GM19438 (cell line): ENCODE measurements around the gene GRK1.
"Not testable (repeated sequence)": the region's sequence is repeated elsewhere in the genome, so short reads cannot be mapped to it uniquely, and the experiment has no call there.

Source experiments
- ATAC-seq: cut with Tn5 transposase; IDR thresholded peaks from one replicate; pipeline ENCODE4 v1.9.1; 2021; ENCODE audit warnings: low read depth; ENCODE audit not compliant: unreplicated experiment

Gene GRK1

DNA sequence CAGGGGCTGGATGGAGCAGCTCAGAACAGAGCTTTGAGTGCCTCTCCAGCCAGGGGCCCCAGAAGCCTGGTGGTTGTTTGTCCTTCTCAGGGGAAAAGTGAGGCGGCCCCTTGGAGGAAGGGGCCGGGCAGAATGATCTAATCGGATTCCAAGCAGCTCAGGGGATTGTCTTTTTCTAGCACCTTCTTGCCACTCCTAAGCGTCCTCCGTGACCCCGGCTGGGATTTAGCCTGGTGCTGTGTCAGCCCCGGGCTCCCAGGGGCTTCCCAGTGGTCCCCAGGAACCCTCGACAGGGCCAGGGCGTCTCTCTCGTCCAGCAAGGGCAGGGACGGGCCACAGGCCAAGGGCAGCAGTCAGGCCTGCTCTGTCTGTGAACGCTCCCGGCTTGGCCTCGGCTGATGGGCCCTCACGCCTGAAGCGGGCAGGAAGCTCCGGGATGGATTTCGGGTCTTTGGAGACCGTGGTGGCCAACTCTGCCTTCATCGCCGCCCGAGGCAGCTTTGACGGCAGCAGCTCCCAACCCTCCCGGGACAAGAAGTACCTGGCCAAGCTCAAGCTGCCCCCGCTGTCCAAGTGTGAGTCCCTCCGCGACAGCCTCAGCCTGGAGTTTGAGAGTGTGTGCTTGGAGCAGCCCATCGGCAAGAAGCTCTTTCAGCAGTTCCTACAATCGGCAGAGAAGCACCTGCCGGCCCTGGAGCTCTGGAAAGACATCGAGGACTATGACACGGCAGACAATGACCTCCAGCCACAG is at the start of gene GRK1:
TSS of gene GRK1 (plus strand) at position 269 of the 751 bp plus-strand sequence. CDS start at position 437, 168 bp downstream.
- ATAC-seq: no peak

DNA sequence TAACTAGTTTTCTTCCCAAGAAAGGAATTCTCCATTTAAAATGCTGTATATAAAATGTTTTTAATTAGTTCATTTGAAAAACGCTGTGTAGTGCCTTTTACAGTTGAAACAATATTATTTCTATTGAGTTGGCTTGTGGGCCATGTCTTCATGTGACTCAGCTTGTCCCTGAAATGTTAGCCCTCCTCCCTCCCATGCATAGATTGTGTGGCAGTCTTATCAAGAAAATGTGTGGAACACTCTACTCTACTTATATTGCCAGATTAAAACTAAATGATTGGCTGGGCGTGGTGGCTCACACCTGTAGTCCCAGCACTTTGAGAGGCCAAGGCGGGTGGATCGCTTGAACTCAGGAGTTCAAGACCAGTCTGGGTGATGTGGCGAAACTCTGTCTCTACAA is 49.1 kb upstream of the GRK1 start:
- ATAC-seq: no peak

DNA sequence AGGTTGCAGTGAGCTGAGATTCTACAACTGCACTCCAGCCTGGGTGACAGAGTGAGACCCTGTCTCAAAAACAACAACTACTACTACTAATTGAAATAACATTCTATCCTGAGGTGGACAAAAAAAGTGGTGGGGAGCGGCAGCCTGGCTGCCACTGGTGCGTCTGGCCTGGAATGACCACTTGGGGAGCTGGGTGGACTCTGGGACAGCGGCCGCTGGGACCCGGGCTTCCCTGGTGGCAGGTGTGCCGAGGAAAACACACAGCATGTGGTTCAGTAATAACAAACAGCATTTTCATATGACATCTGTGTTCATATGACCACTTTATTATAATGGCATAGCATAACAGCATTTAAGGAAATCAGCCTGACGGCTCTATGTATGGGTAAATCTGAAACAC is 48.6 kb upstream of the GRK1 start:
- no peak for ATAC-seq

DNA sequence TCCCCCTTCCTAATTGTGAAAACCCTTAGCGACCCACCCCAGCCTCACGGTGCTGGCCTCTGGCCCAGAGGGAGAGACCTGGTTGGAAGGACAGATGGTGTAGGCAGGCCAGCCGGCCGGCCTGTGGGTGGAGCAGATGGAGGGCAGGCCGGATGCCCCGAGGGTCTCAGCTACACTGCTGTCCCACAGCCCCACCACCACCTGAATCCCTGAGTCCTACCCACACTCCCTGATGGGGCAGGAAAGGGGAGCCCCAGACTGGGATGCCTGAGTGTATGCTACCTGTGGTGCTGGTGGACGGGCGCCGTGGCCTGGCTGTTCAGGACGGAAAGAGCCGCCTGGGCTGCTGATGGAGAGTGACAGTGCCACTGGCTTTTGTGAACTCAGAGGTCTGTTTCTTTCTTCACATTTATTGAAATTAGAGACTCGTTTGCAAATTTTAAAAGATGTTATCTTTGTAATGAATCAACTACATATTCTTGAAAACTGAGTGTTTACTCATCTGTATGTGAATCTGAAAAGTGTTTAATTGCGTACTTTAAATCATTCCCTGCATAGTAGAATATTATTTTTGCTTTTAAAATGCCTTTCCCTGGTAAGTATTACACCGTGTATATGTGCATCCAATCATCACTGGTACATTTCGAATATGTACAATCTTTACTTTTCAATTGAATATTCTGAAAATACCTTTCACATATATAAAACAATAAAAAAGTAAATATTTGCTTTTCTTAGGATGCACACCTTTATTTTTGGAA is 46.8 kb upstream of the GRK1 start:
- no peak for ATAC-seq

DNA sequence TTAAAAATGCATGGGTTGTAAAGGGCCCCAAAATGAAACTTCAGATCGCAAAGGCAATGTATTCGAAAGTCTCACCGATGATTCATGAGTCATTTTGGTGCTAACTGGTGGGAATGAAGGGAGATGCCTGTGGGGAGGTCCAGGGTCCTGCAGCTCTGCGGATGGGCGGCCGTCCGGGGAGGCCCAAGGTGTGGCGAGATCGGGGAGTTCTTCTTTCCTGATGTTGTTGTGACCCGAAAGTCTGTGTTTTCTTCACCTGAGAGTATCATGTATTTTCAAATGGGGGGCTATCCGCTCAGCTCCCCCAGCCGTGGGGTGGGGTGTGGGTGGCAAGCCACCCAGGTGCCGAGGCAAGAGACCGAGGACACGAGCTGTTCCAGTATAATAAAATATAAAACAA is 46.0 kb upstream of the GRK1 start:
- ATAC-seq: no peak

DNA sequence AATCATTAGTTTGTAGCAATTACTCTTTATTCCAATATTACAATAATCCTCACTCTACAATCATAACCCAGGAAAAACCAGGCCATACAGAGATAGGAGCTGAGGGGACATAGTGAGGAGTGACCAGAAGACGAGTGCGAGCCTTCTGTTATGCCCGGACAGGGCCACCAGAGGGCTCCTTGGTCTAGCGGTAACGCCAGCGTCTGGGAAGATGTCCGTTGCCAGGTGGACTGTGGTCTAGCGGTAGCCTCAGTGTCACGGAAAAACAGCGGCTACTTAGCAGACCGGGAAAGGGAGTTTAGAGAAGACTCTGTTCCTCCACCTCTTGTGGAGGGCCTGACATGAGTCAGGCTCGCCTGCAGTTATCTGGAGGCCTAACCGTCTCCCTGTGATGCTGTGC is 45.5 kb upstream of the GRK1 start:
- not testable (repeated sequence) for ATAC-seq

DNA sequence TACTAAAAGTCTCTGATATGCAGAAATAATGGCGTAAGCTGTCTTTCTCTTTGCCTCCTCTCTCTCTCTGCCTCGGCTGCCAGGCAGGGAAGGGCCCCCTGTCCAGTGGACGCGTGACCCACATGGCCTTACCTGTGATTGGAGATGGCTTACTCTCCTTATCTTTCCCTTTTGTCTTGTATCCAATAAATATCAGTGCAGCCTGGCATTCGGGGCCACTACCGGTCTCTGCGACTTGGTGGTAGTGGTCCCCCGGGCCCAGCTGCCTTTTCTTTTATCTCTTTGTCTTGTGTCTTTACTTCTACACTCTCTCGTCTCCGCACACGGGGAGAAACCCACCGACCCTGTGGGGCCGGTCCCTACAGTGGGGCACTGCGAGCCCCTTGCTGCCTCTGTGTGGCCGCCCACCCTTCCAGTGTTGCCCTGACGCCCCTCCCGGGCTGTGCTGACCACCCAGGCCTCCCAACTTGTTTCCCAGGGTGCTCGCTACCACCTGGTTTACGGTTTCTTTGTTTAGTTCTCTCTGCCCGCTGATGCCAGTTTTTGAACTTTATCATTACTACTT is 45.0 kb upstream of the GRK1 start:
- ATAC-seq: not testable (repeated sequence)

DNA sequence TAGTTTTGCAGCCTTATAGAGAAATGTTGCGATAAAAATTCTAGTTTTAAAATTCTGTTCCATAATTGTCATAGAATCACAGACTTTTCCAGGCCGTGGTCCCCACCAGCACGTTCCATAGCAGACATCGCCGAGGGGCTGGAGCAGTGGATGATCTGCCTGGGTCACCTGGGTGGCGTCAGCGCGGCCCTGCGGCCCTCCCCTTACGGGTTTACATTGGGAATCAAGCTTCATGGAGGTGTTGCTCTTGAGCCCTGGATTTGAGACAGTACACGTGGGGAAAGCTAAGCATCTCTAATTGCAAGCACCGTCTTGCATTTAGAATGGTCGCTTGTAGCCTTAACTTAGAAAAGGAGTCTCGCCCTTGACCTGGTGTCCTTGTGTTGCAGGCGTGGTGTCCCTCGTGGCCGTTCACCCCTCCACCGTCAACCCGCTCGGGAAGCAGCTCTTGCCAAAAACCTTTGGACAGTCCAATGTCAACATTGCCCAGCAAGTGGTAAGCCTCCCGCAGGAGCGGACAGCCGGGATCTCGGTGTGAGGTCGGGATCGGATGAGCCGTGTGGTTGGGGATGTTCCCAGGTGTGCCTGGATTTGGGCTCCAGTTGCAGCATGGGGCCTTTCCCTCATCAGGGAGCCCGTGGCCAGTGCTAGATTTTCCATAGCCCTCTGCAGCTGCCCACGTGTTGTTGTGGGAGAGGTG is 44.1 kb upstream of the GRK1 start:
- no peak for ATAC-seq

DNA sequence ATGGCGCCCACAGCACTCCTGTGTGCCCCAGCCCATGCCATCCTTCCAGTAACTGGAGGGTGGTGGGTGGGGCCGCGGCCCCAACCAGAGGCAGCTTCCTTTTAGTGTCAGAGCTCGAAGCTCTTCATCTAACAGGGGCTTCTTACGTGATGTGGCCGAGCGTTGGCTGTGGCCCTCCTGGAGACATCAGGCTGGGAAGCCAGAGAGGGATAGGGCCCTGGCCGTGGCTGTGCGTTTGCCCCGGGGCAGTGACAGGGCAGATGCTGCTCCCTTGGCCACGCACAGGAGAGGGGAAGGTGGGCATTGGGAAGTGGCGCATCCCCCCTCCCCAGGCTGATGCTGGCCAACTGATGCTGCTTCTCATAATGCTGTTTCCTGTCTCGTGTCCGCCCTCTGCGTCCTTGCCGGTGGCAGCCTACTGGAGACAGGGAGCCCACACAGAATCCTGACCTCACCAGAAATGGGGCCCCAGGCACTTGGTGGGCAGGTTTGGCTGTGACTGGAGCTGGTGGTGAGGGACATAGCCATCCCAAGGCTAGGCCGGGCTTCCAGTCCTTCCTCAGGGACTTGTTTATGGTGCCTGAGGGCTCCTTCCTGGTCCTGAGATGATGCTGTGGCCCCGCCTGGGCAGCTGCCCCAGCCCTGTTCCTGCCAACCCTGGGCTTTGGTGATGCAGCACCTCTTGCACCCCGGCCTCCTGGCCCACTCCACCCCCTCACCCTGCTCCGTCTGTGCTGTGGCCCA is 43.4 kb upstream of the GRK1 start:
- no peak for ATAC-seq

DNA sequence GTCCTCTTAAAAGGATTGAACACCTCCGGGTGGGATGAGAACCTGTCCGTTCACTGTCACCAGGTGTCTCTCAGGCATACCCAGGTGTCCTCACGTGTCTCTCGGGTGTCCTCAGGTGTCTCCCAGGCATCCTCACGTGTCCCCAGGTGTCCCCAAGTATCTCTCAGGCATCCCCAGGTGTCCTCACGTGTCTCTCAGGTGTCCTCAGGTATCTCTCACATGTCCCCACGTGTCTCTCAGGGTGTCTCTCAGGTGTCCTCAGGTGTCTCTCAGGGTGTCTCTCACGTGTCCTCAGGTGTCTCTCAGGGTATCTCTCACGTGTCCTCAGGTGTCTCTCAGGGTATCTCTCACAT is 42.8 kb upstream of the GRK1 start:
- no peak for ATAC-seq

DNA sequence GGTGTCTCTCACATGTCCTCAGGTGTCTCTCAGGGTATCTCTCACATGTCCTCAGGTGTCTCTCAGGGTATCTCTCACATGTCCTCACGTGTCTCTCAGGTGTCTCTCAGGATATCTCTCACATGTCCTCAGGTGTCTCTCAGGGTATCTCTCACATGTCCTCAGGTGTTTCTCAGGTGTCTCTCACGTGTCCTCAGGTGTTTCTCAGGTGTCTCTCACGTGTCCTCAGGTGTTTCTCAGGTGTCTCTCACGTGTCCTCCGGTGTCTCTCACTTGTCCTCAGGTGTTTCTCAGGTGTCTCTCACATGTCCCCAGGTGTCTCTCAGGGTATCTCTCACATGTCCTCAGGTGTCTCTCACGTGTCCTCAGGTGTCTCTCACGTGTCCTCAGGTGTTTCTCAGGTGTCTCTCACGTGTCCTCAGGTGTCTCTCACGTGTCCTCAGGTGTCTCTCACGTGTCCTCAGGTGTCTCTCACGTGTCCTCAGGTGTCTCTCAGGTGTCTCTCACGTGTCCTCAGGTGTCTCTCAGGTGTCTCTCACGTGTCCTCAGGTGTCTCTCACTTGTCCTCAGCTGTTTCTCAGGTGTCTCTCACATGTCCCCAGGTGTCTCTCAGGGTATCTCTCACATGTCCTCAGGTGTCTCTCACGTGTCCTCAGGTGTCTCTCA is 42.2 kb upstream of the GRK1 start:
- not testable (repeated sequence) for ATAC-seq

DNA sequence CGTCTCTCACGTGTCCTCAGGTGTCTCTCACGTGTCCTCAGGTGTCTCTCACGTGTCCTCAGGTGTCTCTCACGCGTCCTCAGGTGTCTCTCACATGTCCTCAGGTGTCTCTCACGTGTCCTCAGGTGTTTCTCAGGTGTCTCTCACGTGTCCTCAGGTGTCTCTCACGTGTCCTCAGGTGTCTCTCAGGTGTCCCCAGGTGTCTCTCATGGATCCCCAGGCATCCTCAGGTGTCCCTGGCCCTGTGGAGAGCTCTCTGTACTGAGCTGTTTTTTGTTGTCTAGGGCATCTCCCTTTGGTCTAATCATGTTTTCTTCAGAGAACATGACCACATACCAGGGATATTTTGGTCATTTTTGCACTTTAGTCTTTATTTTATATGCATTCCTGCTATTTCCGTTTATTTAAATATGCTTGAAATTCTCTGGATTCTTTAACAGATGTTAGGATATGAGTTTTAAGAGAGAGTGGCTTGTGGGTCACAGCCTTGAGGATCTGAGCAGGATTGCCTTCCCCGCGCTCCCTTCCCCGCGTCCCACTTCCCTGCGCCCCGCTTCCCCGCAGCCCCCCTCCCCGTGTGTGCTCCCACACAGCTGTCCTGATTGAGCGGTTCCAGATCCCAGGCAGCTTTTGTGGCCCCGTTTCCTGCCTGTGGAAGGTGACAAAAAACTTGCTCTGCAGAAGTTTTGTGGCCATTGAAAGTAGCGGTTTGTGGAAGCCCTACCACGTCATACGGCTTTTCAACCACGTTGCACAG is 40.9 kb upstream of the GRK1 start:
- no peak for ATAC-seq

DNA sequence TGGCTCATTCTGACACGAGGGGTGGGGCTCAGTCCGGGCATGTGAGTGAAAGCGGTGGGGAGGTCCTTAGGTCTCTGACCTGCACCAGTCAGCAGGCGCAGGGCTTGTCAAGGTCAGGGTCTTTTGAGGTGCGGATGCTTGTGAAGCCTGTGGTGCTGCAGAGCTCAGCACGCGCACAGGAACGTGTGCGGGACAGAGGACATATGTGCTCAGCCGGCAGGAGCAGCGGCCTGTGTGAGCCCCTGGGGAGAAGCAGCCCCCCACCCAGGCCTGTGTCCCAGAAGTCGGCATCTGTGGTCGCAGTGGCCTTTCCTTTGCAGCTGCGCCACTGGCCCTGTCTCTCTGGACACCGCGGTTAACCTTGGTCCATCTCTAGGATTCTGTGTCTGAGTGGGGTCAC is 39.9 kb upstream of the GRK1 start:
- no peak for ATAC-seq

DNA sequence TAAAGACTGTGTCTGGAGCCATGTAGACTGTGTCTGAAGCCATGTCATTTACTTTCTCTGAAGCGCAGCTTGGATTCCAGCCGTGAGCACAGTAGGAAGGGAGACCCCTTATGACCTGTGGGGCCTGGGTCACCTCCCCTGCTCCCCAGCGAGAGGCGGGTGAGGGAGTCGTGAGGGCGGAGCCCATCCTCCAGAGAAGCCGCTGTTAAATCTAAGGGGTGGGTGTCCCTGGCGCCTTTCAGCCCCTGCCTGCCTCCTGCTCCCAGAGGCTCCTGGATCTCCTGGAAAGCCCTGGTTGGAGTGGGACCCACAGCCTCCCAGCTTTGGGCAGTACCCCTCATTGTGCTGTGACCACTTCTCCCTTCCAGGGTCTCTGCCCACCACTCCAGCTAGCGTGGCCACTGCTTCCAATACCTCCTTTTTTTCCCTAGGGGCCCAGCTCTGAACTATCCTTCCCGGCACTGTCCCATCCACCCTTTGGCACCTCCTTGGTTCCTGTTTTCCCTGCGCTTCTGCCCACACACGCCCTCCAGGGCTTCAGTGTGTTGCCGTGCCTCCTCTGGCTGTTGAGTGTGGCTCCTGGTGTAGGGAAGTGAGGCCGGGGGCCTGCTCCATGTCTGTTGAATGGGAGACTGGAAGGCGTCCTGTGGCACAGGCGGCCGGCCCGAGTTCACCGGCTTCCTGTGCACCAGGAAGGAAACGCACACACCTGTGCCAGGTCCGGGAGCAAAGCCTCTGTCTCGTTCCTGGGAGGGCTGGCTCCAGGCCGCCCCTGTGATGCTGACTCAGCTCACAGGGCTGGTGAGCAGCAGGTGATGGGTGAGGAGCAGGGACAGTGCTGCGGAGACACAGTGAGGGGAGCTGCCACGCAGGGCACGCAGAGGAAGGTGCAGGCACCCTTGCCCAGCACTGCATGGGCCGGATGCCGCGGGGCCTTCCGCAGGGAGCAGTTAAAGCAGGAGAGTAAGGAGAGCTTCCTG is 38.4 kb upstream of the GRK1 start:
- ATAC-seq: no peak

DNA sequence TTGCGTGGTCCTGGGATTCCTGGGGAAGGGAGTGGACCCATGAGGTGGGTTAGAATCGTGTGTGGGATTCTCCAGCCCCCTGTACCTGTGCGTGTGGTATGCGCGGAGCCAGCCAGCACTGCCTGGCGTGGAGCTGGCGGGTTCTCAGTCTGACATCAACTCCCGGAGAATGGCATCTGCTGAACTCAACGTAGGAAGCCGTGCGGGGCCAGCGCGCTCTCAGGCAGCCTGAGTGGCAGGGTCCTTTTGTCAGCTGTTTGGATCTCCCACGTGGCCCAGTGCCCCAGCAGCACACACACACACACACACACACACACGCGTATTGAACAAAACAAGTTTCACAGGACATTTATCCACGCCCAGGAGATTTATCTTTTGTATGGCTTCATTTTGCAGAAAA is 37.2 kb upstream of the GRK1 start:
- ATAC-seq: no peak

DNA sequence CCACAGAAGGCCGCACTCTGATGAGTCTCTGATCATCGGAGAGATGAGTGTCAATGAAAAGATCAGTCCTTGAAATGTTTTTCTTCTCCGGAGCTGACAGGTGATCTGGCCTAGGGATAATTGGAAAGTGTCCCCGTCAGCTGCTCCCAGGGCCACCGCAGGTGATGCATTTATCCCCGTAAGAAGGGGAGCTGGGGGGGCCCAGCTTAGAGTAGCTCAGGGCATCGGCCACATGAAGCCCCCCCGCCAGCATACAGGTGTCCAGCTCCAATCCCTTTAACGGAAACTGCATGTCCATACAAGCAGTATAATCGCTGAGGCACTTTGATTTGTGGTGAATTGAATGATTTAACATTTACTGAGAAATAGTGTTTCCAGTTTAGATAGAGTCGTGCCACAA is 36.7 kb upstream of the GRK1 start:
- no peak for ATAC-seq

DNA sequence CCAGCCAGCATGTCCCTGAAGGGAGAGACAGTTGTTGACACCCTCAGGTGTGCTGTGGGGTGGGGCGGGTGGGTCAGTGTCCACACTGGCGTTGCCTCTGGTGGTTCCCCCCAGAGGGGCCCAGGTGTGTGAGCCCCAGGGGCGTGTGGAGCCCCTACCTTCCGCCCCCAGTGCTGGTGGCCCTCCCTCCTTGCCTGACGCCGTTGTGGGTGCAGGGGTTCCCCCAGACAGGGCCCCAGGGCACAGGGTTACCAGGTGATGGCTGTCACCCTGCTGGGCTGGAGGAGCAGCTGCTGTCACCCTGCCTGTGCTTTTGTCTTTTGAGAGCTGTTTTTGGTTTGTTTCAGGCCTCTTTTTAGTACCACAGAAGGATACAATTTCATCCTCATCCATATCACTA is 36.2 kb upstream of the GRK1 start:
- no peak for ATAC-seq
